ENCODE data around the gene TOX3.

Gene TOX3

GRCh38 chr16:52570495-52571091, 23.6 kb upstream of the TOX3 start:
- no peak overlapping the region for H3K27ac ChIP-seq
- no peak for TF ChIP-seq CTCF (conservative IDR thresholded peaks at IDR 0.05)

GRCh38 chr16:52569701-52570100, 22.8 kb upstream of the TOX3 start:
- no peak overlapping the region for H3K27ac ChIP-seq
- TF ChIP-seq CTCF (conservative IDR thresholded peaks at IDR 0.05) = no peak

- TF ChIP-seq CTCF (conservative IDR thresholded peaks at IDR 0.05) = no peak
- H3K27ac ChIP-seq = no peak overlapping the region
Measured at GRCh38 chr16:52568983-52569690, 22.2 kb upstream of the TOX3 start.

- TF ChIP-seq CTCF (conservative IDR thresholded peaks at IDR 0.05) = no peak
- H3K27ac ChIP-seq = no peak overlapping the region
Measured at GRCh38 chr16:52568495-52568894, 21.6 kb upstream of the TOX3 start.

GRCh38 chr16:52567193-52567592, 20.2 kb upstream of the TOX3 start:
- no peak for TF ChIP-seq CTCF (conservative IDR thresholded peaks at IDR 0.05)
- H3K27ac ChIP-seq = no peak overlapping the region

GRCh38 chr16:52563767-52564611, 17.0 kb upstream of the TOX3 start:
- TF ChIP-seq CTCF (conservative IDR thresholded peaks at IDR 0.05) = no peak
- peak overlapping the region; percentile 52 for H3K27ac ChIP-seq

GRCh38 chr16:52562770-52563169, 15.8 kb upstream of the TOX3 start:
- peak overlapping the region; percentile 48 for H3K27ac ChIP-seq
- no peak for TF ChIP-seq CTCF (conservative IDR thresholded peaks at IDR 0.05)

Data from VCaP (cell line).